IPS-18a (cell line): Measurements from ENCODE around the gene TREML4.

Source experiments
- H3K27ac ChIP-seq: one replicate; pipeline ENCODE4 v1.5.1; 2013; ENCODE audit warnings: low read length
- H3K27me3 ChIP-seq: one replicate; pipeline ENCODE4 v1.6.1; 2013; ENCODE audit warnings: mild to moderate bottlenecking, low read length; ENCODE audit not compliant: control insufficient read depth, insufficient read depth
- H3K36me3 ChIP-seq: one replicate; pipeline ENCODE4 v1.6.1; 2013; ENCODE audit warnings: low read depth, low read length; ENCODE audit not compliant: control insufficient read depth
- H3K4me1 ChIP-seq: one replicate; pipeline ENCODE4 v1.6.1; 2013; ENCODE audit warnings: low read depth, low read length; ENCODE audit not compliant: control insufficient read depth
- H3K4me3 ChIP-seq: one replicate; pipeline ENCODE4 v1.5.1; 2013; ENCODE audit warnings: low read length
- H3K9ac ChIP-seq: one replicate; pipeline ENCODE4 v1.6.1; 2013; ENCODE audit warnings: mild to moderate bottlenecking, low read length, moderate library complexity
- H3K9me3 ChIP-seq: one replicate; pipeline ENCODE4 v1.6.1; 2013; ENCODE audit warnings: low read depth, low read length; ENCODE audit not compliant: control insufficient read depth

TREML4 gene

DNA sequence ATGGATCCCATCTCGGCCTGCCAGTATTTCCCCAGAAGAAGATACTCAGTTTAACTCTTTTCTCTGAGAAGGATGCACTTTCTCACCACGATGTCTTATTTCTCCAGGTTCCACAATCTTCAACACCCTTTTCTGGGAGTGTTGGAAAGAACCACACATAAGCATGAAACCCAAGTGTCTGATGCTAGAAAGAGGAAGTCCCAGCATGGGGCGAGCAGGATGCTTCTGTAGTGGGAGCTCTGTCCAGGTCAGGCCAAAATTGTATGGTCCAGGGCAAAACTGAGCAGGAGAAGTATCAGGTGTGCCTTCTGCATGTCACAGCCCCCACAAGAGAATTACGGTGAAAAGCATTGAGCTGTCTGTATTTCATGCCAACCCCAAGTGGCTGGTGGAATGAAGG, 47.3 kb downstream of the TREML4 start:
- Histone ChIP-seq H3K9me3 (no peaks in the 10 kb centered on the region), H3K4me1 (peaks cover 8% of the 10 kb centered on the region), H3K27me3 (no peaks in the 10 kb centered on the region), H3K4me3 (no peak overlapping the region), H3K27ac (no peak overlapping the region), H3K9ac (no peak overlapping the region), H3K36me3 (no peaks in the 10 kb centered on the region)

DNA sequence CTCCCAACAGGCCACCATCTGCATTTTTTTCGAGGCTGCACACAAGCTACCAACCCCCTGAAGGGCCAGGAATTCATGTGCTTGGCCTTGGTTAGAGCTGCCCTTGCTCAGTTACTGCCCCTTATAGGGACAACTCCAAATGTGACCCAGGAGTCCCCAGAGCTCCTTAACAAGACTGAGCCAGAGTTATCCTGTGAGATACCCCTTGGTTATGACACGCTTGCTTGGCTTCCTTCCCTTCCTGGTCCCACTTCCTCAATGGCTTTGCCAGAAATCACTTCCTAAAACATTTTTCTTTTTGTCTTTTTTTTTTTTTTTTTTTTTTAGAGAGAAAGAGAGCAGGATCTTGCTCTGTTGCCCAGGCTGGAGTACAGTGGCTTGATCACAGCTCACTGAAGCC, 49.5 kb downstream of the TREML4 start:
- Histone ChIP-seq H3K27me3 (no peaks in the 10 kb centered on the region), H3K9ac (no peak overlapping the region), H3K4me3 (no peak overlapping the region), H3K36me3 (no peaks in the 10 kb centered on the region), H3K9me3 (no peaks in the 10 kb centered on the region), H3K4me1 (peaks cover 8% of the 10 kb centered on the region), H3K27ac (no peak overlapping the region)

DNA sequence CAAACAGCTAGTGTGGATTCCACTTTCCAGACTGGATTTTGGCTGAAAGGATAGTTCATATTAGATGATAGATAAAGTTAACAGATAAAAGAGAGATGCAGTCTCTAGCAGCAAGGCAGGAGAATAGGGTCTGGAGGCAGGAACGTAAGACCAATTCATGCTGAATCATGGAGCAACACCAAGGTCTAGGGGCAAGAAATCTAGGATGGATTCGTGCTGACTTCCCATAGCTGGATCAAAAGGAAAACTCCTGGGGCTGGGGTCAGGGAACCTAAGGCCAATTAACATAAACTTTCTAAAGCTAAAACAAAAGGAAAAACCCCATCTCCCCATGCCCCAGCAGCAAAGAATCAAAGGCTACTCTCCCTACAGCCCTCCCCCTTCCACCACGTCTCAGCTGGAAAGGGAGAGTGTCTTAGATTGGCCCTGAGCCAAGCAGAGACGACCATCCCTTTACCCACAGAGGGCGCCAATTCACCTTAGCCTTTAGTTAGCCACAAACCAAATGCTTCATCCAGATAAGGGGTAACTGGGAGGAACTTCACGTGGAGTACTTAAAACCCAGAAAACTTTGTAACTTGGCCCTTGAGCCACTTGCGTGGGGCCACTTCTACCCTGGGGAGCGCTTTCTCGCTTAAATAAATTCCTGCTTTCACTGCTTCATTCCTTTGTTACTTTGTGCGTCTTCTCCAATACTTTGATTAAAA, 50.7 kb downstream of the TREML4 start:
- H3K4me1 ChIP-seq = peaks cover 8% of the 10 kb centered on the region
- no peaks in the 10 kb centered on the region for H3K36me3 ChIP-seq
- no peaks in the 10 kb centered on the region for H3K9me3 ChIP-seq
- H3K4me3 ChIP-seq = no peak overlapping the region
- H3K27me3 ChIP-seq = no peaks in the 10 kb centered on the region
- H3K27ac ChIP-seq = no peak overlapping the region
- H3K9ac ChIP-seq = no peak overlapping the region

DNA sequence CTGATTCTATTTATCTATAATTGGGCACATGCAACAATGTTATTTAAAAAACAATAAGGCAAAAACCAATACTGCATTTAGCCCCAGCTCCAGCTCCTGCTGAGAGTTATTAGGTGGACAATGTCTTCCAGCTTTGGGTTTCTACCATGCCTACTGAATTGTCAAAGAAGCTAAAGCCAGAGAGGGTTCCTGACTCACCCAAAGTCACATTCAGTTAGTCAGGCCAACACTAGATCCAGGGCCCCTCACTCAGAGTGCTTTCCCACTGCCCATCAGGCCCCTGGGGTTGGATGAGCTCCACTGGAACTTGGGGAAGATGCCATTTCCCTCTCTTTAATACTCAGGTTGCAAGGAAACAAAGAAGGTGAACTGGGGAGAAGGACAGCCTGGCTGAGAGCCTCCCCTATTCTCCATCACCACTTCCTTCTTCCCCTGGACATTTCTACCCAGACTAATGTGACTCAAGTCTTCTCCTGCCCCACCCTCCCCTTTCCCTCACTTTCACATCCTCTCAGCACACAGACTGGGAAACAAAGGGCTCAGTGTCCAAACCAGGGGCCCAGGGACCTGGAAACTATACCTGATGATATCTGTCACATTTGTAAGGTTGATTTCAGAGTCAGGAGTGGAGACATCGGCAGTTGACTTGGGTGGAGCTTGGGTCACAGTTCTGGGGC, 52.4 kb downstream of the TREML4 start:
- no peaks in the 10 kb centered on the region for H3K27me3 ChIP-seq
- no peak overlapping the region for H3K27ac ChIP-seq
- no peaks in the 10 kb centered on the region for H3K9me3 ChIP-seq
- no peak overlapping the region for H3K9ac ChIP-seq
- H3K4me1 ChIP-seq = peaks cover 8% of the 10 kb centered on the region
- no peak overlapping the region for H3K4me3 ChIP-seq
- no peaks in the 10 kb centered on the region for H3K36me3 ChIP-seq

DNA sequence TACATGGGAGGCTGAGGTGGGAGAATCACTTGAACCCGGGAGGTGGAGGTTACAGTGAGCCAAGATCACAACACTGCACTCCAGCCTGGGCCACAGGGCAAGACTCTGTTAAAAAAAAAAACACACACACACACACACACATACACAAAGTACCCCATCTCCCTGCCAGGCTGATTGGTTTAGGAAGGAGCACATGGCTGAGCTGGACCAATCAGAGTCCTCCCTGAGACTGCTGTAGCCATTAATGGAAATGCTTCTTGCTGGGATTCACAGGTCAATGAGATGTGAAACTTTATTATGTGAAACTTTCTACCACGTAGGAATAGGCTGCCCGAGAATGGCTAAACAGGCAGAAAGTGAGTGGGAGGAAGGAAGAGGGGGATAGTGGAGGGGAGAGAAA, 55.5 kb downstream of the TREML4 start:
- Histone ChIP-seq H3K27me3 (no peaks in the 10 kb centered on the region), H3K9me3 (no peaks in the 10 kb centered on the region), H3K4me1 (peaks cover 8% of the 10 kb centered on the region), H3K4me3 (no peak overlapping the region), H3K27ac (no peak overlapping the region), H3K9ac (no peak overlapping the region), H3K36me3 (no peaks in the 10 kb centered on the region)

DNA sequence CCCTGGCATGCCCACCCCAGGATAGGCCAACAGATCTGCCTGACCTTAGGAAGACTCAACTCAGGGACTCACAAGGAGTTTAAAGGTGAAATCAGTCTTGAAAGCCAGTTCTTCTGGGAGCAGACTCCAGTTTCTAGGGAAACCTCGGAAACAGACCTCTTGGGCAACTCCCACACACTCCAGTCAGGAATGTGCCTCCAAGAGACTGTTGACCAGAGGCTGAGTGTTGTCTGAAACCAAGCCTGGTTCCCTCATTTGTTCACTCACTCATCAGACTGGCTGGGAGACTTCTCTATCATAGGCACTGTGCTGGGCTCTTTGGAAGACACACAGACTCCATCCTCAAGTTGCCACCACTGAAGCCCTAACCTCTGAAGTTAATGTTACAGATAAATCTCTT, 56.6 kb downstream of the TREML4 start:
- H3K27me3 ChIP-seq = no peaks in the 10 kb centered on the region
- H3K27ac ChIP-seq = no peak overlapping the region
- H3K9me3 ChIP-seq = no peaks in the 10 kb centered on the region
- H3K36me3 ChIP-seq = no peaks in the 10 kb centered on the region
- H3K9ac ChIP-seq = no peak overlapping the region
- H3K4me3 ChIP-seq = no peak overlapping the region
- peaks cover 7% of the 10 kb centered on the region for H3K4me1 ChIP-seq

DNA sequence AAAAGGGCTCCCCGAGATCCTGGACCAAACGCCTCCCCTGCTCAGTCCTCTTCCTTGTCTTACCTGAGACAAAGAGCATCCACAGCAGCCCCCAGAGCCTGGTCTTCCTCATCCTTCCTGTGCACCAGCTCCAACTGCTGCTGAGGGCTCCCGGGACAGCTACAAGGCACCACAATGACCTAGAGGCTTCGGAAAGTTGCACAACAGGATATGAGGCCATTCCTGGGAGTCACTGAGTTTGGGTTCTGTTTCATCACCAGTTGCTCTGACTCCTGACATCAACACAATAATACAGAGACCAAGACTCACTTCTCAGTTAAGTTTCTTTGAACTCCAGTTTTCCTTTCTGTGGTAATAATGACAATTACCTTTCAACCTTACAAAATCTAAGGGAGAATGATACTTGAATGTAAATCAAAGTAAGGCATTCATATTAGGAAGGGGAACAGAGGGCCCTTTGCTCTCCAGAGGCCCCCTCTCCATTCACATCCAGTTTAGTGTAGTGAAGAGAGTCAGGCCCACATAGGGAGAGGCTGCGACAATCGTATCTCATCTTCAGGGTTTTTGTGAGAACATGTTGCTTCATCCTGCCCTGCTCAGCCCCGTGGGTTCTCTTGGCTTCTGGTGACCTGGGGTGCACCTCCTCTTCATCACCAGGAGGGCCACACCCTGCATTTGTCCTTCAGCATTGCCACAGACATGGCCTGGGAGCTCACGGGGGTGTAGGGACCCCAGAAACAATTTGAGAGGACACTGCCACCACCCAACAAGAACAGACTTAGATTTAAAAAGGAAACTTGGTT, 58.6 kb downstream of the TREML4 start, which contains the start of gene TREM1:
Gene TREM1 (minus strand): TSS at position 139 of the 803 bp plus-strand sequence. CDS start 27 bp downstream, at position 112.
- H3K4me3 ChIP-seq = no peak within 1 kb of the TSS
- H3K4me1 ChIP-seq = peaks cover 12% of the 10 kb centered on the region
- peaks cover 12% of the 10 kb centered on the region for H3K27me3 ChIP-seq
- no peaks in the 10 kb centered on the region for H3K36me3 ChIP-seq
- no peak within 1 kb of the TSS for H3K27ac ChIP-seq
- no peak within 1 kb of the TSS for H3K9ac ChIP-seq
- no peaks in the 10 kb centered on the region for H3K9me3 ChIP-seq

DNA sequence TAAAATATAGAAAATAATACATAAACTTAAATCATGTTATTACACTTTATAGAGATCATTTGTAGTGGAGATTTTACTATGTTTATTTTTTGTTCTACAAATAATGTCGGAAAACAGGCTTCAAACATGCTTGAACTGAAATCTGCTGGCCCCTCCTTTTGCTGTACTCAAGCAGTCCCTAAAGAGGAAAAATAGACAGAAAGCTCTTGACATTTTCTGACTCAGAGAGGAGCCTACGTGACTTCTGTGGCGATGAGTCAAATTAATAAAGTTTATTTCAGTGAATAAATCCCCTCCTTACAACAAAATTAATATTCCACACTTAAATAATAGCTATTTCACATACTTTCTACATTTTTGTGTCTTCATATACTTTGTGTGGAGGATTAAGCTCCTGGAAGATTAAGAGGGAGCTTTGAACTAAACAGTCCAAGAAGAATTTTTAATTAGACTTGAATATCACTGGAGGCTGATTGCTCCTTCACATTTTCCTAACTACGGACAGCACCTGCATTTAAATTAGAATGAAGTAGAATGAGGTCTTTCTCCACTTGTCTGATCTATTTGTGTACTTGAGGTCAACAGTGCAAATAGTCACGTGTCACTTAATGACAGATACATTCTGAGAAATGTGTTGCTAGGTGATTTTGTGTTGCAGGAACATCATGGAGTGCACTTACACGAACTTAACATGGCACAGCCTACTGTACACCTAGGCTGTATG, 60.0 kb downstream of the TREML4 start:
- no peaks in the 10 kb centered on the region for H3K9me3 ChIP-seq
- no peak overlapping the region for H3K27ac ChIP-seq
- H3K4me3 ChIP-seq = no peak overlapping the region
- H3K27me3 ChIP-seq = peaks cover 27% of the 10 kb centered on the region
- no peak overlapping the region for H3K9ac ChIP-seq
- H3K4me1 ChIP-seq = peaks cover 12% of the 10 kb centered on the region
- no peaks in the 10 kb centered on the region for H3K36me3 ChIP-seq
